ENCODE data around the gene CCR1. TPM values are rescaled to one million over a fixed set of nuclear protein-coding genes. Genes with fewer than 3 reads are reported as not detected.

Gene CCR1
- 1 to 10 TPM in 3 of 4 donors, under 1 TPM in 1; 0.45 to 3.6 (median 2.1) TPM for polyA plus RNA-seq
- long read RNA-seq, donor 1: 0 reads
- long read RNA-seq, donor 2: 0 reads
- long read RNA-seq, donor 3: 0 reads
- long read RNA-seq, donor 4: 0 reads
- long read RNA-seq, donor 5: 0 reads
- long read RNA-seq, donor 6, partial matches to known transcripts: 0 of 1 reads
- long read RNA-seq, donor 6, other reads (novel, unspliced or antisense): 0 of 1 reads
- long read RNA-seq, donor 7: 0 reads
- long read RNA-seq, donor 8: 0 reads
- long read RNA-seq, donor 9: 0 reads
- long read RNA-seq, donor 10, partial matches to known transcripts: 0 of 1 reads
- long read RNA-seq, donor 10, other reads (novel, unspliced or antisense): 0 of 1 reads

DNA sequence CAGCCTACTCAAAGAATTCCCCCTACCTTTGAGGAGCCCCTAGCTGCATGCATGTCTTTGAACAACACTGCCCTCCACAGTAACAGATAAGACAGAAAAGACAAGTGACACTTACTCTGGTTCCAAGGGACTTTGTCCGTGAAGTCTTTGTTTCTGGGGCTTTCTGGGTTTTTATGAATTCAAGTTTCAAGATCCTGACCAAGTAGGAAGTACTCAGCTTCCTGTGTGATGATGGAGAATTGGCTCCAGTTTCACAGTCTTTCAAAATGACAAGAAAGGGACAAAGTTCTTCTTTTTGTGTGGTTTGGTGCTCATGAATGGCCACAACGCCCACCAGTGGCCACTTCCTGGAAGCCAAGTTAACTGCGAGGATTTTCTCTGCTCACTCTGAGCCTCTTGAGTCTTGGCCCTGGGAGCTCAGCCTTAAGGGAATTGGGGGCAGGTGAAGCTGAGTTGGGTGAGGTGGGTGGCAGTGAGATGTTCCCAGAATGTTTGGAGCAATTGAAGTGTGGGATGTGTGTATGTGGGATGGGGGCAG, at the start of gene CCR1:
TSS of gene CCR1 (minus strand) at position 147 of the 538 bp plus-strand sequence. CDS start 4,000 bp downstream, outside the sequence.
- WGBS, 3 donors: 11 to 15% (median 13%) methylated on average over 3 of the region's 3 CpGs
- H3K36me3 ChIP-seq (ENCODE audit: control insufficient read depth in 3 of 3, insufficient read depth in 2 of 3, low read depth in 1 of 3, low read length in 3 of 3): no peaks in the 10 kb centered on the region
- no peaks in the 10 kb centered on the region for H3K27me3 ChIP-seq (ENCODE audit: control insufficient read depth in 3 of 3, insufficient read depth in 3 of 3, low read length in 3 of 3)
- DNase-seq (peak; percentile 35 to 52), FAIRE-seq (no peak)
- H3K4me3 ChIP-seq (ENCODE audit: low read depth in 1 of 3, low read length in 3 of 3): peak within 1 kb of the TSS in 1 of 3 donors; percentile 21
- H3K4me1 ChIP-seq (ENCODE audit: control insufficient read depth in 3 of 3, insufficient read depth in 2 of 3, low read depth in 1 of 3, low read length in 2 of 3): no peaks in the 10 kb centered on the region
- H3K9me3 ChIP-seq (ENCODE audit: control insufficient read depth in 2 of 2, insufficient read depth in 1 of 2, low read depth in 1 of 2, low read length in 1 of 2): no peaks in the 10 kb centered on the region
- peak within 1 kb of the TSS in 1 of 3 donors; percentile 74 for H3K27ac ChIP-seq (ENCODE audit: low read depth in 1 of 3, low read length in 2 of 3)

DNA sequence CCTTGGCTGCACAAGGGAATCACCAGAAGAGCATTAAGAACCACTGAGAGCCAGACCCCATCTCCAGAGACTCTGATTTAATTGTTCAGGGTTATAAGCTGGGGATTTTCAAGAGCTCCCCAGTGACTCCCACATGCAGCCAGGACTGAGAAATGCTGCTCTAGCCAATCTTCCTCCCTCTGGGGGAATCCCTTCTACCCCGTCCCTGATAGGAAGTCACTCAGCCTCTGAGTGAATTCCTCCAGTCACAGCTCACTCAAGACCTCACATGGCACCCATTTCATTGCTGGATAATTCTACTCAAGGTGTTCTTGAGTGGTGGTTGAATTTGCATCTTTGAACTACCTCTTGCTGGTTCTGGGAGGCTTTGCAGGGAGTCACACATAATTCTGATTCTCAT, 44.9 kb upstream of the CCR1 start:
- Histone ChIP-seq H3K4me1 (ENCODE audit: control insufficient read depth in 3 of 3, insufficient read depth in 2 of 3, low read depth in 1 of 3, low read length in 2 of 3) (no peaks in the 10 kb centered on the region), H3K4me3 (ENCODE audit: low read depth in 1 of 3, low read length in 3 of 3) (no peak overlapping the region), H3K27ac (ENCODE audit: low read depth in 1 of 3, low read length in 2 of 3) (no peak overlapping the region), H3K9me3 (ENCODE audit: control insufficient read depth in 2 of 2, insufficient read depth in 1 of 2, low read depth in 1 of 2, low read length in 1 of 2) (no peaks in the 10 kb centered on the region), H3K27me3 (ENCODE audit: control insufficient read depth in 3 of 3, insufficient read depth in 3 of 3, low read length in 3 of 3) (no peaks in the 10 kb centered on the region), H3K36me3 (ENCODE audit: control insufficient read depth in 3 of 3, insufficient read depth in 2 of 3, low read depth in 1 of 3, low read length in 3 of 3) (no peaks in the 10 kb centered on the region)
- DNase-seq (no peak), FAIRE-seq (no peak)
- 39 to 68% (median 62%) methylated on average over 1 of the region's 1 CpG for WGBS, 3 donors

DNA sequence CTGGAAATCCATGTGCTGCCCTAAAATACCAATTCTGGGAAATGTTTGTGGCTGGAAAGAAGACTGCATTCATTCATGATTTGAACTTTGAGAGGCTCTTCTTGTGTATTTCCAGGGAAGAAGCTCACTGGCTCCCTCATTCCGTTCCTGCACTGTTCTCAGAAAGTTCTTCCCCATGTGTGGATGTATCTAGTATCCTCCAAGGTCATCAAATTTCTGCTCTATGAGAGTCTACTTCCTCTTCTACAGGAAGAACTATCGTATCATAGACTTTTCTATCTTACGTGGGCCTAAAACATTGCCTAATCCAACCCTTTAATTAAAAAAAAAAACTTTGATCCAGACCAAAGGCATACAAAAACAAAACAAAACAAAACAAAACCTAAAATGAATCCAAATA, 37.0 kb upstream of the CCR1 start:
- H3K4me1 ChIP-seq (ENCODE audit: control insufficient read depth in 3 of 3, insufficient read depth in 2 of 3, low read depth in 1 of 3, low read length in 2 of 3): no peaks in the 10 kb centered on the region
- 79 to 90% (median 87%) methylated on average over 3 of the region's 3 CpGs for WGBS, 3 donors
- FAIRE-seq (no peak), DNase-seq (no peak)
- H3K4me3 ChIP-seq (ENCODE audit: low read depth in 1 of 3, low read length in 3 of 3): no peak overlapping the region
- no peak overlapping the region for H3K27ac ChIP-seq (ENCODE audit: low read depth in 1 of 3, low read length in 2 of 3)
- H3K9me3 ChIP-seq (ENCODE audit: control insufficient read depth in 2 of 2, insufficient read depth in 1 of 2, low read depth in 1 of 2, low read length in 1 of 2): no peaks in the 10 kb centered on the region
- H3K27me3 ChIP-seq (ENCODE audit: control insufficient read depth in 3 of 3, insufficient read depth in 3 of 3, low read length in 3 of 3): no peaks in the 10 kb centered on the region
- H3K36me3 ChIP-seq (ENCODE audit: control insufficient read depth in 3 of 3, insufficient read depth in 2 of 3, low read depth in 1 of 3, low read length in 3 of 3): no peaks in the 10 kb centered on the region

- no peak overlapping the region for H3K4me3 ChIP-seq (ENCODE audit: low read depth in 1 of 3, low read length in 3 of 3)
- H3K27me3 ChIP-seq (ENCODE audit: control insufficient read depth in 3 of 3, insufficient read depth in 3 of 3, low read length in 3 of 3): no peaks in the 10 kb centered on the region
- no peak for DNase-seq
- no peak for FAIRE-seq
- WGBS, 3 donors: 77 to 88% (median 87%) methylated on average over 2 of the region's 2 CpGs
- H3K27ac ChIP-seq (ENCODE audit: low read depth in 1 of 3, low read length in 2 of 3): no peak overlapping the region
- H3K9me3 ChIP-seq (ENCODE audit: control insufficient read depth in 2 of 2, insufficient read depth in 1 of 2, low read depth in 1 of 2, low read length in 1 of 2): no peaks in the 10 kb centered on the region
- H3K36me3 ChIP-seq (ENCODE audit: control insufficient read depth in 3 of 3, insufficient read depth in 2 of 3, low read depth in 1 of 3, low read length in 3 of 3): no peaks in the 10 kb centered on the region
- no peaks in the 10 kb centered on the region for H3K4me1 ChIP-seq (ENCODE audit: control insufficient read depth in 3 of 3, insufficient read depth in 2 of 3, low read depth in 1 of 3, low read length in 2 of 3)
Measured at GRCh38 chr3:46243560-46243959, 35.4 kb upstream of the CCR1 start.

DNA sequence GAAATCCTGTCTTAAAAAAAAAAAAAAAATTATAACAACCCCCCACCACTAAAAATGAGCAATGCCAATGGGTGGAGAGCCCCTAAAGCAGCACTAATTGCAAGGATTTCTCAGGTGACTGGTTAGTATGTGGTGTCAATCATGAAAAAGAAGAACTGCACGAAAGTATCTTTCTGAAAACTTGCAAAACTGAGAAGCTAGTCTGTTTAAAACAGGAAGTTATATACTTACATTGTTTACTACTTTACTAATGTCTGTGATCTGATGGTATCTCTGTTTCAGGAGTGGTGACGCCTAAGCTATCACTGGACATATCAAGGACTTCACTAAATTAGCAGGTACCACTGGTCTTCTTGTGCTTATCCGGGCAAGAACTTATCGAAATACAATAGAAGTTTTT, 34.0 kb upstream of the CCR1 start, which contains the start of gene CCR3:
TSS of gene CCR3 (plus strand) at position 341 of the 400 bp plus-strand sequence. CDS start 22,699 bp downstream, outside the sequence.
- no peaks in the 10 kb centered on the region for H3K4me1 ChIP-seq (ENCODE audit: control insufficient read depth in 3 of 3, insufficient read depth in 2 of 3, low read depth in 1 of 3, low read length in 2 of 3)
- H3K4me3 ChIP-seq (ENCODE audit: low read depth in 1 of 3, low read length in 3 of 3): no peak within 1 kb of the TSS
- H3K27ac ChIP-seq (ENCODE audit: low read depth in 1 of 3, low read length in 2 of 3): no peak within 1 kb of the TSS
- no peaks in the 10 kb centered on the region for H3K27me3 ChIP-seq (ENCODE audit: control insufficient read depth in 3 of 3, insufficient read depth in 3 of 3, low read length in 3 of 3)
- no peak for FAIRE-seq
- H3K9me3 ChIP-seq (ENCODE audit: control insufficient read depth in 2 of 2, insufficient read depth in 1 of 2, low read depth in 1 of 2, low read length in 1 of 2): no peaks in the 10 kb centered on the region
- DNase-seq: no peak
- no peaks in the 10 kb centered on the region for H3K36me3 ChIP-seq (ENCODE audit: control insufficient read depth in 3 of 3, insufficient read depth in 2 of 3, low read depth in 1 of 3, low read length in 3 of 3)
- WGBS, 3 donors: 73 to 79% (median 74%) methylated on average over 4 of the region's 4 CpGs

DNA sequence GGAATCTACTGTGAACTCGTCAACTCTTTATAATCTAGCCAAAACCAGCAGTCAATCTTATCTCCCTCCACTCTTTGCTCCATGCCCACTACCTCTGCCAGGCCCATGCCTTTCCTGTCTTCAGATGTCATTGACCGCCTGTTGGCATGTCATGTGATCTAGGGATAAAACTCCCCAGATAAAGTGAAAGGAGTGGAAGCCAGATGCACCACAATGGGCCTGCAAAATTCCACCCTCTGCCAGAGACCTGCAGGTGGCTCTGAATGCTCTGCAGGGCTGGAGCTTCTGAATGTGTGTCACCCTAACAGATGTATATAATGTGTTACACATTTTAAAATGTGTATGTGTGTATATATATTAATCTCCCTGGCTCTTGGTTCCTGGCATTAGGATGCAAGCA, 31.8 kb upstream of the CCR1 start:
- WGBS, 3 donors: 61 to 82% (median 71%) methylated on average over 2 of the region's 2 CpGs
- H3K9me3 ChIP-seq (ENCODE audit: control insufficient read depth in 2 of 2, insufficient read depth in 1 of 2, low read depth in 1 of 2, low read length in 1 of 2): no peaks in the 10 kb centered on the region
- no peak overlapping the region for H3K27ac ChIP-seq (ENCODE audit: low read depth in 1 of 3, low read length in 2 of 3)
- no peaks in the 10 kb centered on the region for H3K36me3 ChIP-seq (ENCODE audit: control insufficient read depth in 3 of 3, insufficient read depth in 2 of 3, low read depth in 1 of 3, low read length in 3 of 3)
- FAIRE-seq (no peak), DNase-seq (no peak)
- H3K4me1 ChIP-seq (ENCODE audit: control insufficient read depth in 3 of 3, insufficient read depth in 2 of 3, low read depth in 1 of 3, low read length in 2 of 3): no peaks in the 10 kb centered on the region
- no peak overlapping the region for H3K4me3 ChIP-seq (ENCODE audit: low read depth in 1 of 3, low read length in 3 of 3)
- peaks cover 0 to 5% (median 0%) of the 10 kb centered on the region in 3 donors for H3K27me3 ChIP-seq (ENCODE audit: control insufficient read depth in 3 of 3, insufficient read depth in 3 of 3, low read length in 3 of 3)

DNA sequence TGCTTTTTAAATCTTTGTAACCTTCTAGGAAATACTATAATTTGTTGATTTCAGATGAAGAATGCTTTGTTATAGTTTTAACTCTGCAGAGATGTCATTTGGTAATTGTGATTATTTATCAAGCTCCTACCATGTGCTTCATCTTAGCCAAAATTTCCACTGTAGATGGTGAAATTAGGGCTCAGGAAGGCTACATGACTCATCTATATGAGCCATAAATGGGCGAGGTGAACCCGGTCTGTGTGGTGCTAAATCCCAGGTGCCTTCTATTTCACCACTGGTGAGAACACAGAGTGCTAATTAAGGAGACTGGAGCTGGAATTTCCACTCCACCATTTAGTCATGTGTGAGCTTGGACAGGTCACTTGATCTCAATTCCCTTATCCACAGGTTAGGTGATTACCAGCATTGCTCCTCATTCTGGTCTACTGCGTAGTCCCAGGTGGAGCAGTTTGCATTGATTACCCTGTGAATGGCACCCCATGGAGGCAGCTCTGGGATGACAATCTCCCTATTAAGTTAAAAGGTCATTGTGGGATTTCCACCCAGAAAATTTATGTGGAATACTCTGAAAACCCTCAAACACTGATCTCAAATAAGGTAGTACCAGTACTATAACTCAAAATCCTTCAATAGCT, 31.3 kb upstream of the CCR1 start:
- FAIRE-seq: no peak
- 48 to 58% (median 50%) methylated on average over 3 of the region's 3 CpGs for WGBS, 3 donors

DNA sequence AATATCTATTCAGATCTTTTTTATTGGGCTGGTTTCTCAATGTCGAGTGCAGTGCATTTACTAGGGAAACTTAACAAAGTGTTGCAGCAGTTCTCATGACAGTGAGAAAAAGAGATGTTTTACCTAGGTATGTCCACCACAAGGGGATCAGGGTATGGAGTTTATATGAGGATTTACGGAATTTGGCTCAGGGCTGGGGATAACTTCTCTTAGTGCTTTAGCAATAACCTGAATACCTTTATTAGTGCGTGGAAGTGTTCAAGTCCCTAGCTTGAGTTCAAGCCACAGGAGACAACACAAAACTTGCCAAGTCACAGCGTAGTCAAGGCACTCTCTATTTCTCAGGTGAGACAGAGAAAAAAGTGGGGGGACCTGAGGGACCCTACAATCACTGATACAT, 30.3 kb upstream of the CCR1 start:
- WGBS, 3 donors: 84 to 91% (median 84%) methylated on average over 4 of the region's 4 CpGs
- H3K9me3 ChIP-seq (ENCODE audit: control insufficient read depth in 2 of 2, insufficient read depth in 1 of 2, low read depth in 1 of 2, low read length in 1 of 2): no peaks in the 10 kb centered on the region
- FAIRE-seq: no peak
- no peak for DNase-seq
- peaks cover 0 to 5% (median 0%) of the 10 kb centered on the region in 3 donors for H3K27me3 ChIP-seq (ENCODE audit: control insufficient read depth in 3 of 3, insufficient read depth in 3 of 3, low read length in 3 of 3)
- no peak overlapping the region for H3K27ac ChIP-seq (ENCODE audit: low read depth in 1 of 3, low read length in 2 of 3)
- H3K36me3 ChIP-seq (ENCODE audit: control insufficient read depth in 3 of 3, insufficient read depth in 2 of 3, low read depth in 1 of 3, low read length in 3 of 3): no peaks in the 10 kb centered on the region
- no peaks in the 10 kb centered on the region for H3K4me1 ChIP-seq (ENCODE audit: control insufficient read depth in 3 of 3, insufficient read depth in 2 of 3, low read depth in 1 of 3, low read length in 2 of 3)
- H3K4me3 ChIP-seq (ENCODE audit: low read depth in 1 of 3, low read length in 3 of 3): no peak overlapping the region

More for the DNA sequence above, 31.3 kb upstream of the CCR1 start:
- H3K27me3 ChIP-seq (ENCODE audit: control insufficient read depth in 3 of 3, insufficient read depth in 3 of 3, low read length in 3 of 3): peaks cover 0 to 5% (median 0%) of the 10 kb centered on the region in 3 donors
- H3K4me3 ChIP-seq (ENCODE audit: low read depth in 1 of 3, low read length in 3 of 3): no peak overlapping the region
- no peaks in the 10 kb centered on the region for H3K9me3 ChIP-seq (ENCODE audit: control insufficient read depth in 2 of 2, insufficient read depth in 1 of 2, low read depth in 1 of 2, low read length in 1 of 2)
- H3K27ac ChIP-seq (ENCODE audit: low read depth in 1 of 3, low read length in 2 of 3): no peak overlapping the region
- H3K4me1 ChIP-seq (ENCODE audit: control insufficient read depth in 3 of 3, insufficient read depth in 2 of 3, low read depth in 1 of 3, low read length in 2 of 3): no peaks in the 10 kb centered on the region
- H3K36me3 ChIP-seq (ENCODE audit: control insufficient read depth in 3 of 3, insufficient read depth in 2 of 3, low read depth in 1 of 3, low read length in 3 of 3): no peaks in the 10 kb centered on the region
- no peak for DNase-seq
